Sciatic nerve (tissue), 2 donors: ENCODE data around the gene RAET1G. TPM values are rescaled to one million over a fixed set of nuclear protein-coding genes. Genes with fewer than 3 reads are reported as not detected.

ENCODE experiments used
- ATAC-seq: fragments of 200-7000 bp; cut with Tn5 transposase; one replicate; pipeline ENCODE4 v1.9.1; 2020; ENCODE audit warnings: mild to moderate bottlenecking, moderate library complexity
- DNase-seq: peaks from one replicate; pipeline ENCODE4 v3.0.0-alpha.2; 2020; ENCODE audit warnings: low spot score
- intact Hi-C: fragments of 100-400 bp; cut with DNase I; formaldehyde crosslinking; loops from one replicate; pipeline ENCODE4 v1.14.2; 2022
- total RNA-seq: library from RNA; stranded (reverse); fragmentation: NEBNext Ultra II Directional; extraction: Animal tissue kit (Norgen Biotek cat#: 25700); gene quantifications from one replicate; pipeline ENCODE4 v1.2.1, GENCODE V29; 2021
- donor health status: DM: no; HTN: no; CAD: no.
- donor health status: DM: no; HTN: no; CAD: no.

RAET1G gene
- total RNA-seq, 1 donor from 2014 or later, result 0.53 TPM

DNA sequence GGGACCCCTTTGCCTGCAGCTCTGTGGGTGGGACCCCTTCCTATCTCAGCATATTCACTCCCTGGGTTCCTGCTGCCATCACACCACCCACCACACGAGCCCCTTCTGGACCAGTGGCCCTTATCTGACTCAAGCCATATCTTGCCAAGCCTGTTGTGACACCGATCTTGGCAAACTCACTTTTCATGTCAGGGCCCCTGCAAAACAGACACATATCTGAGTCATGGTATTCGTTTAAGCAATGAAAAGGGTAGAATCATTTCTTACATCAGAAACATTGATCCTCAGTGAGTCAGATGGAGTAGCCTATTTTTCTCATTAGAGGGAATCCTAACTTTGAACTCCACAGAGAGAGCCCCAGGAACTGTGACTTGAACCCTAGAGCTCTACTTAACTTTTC lies 35.6 kb downstream of the RAET1G start:
- intact Hi-C loops, result no loop called here

DNA sequence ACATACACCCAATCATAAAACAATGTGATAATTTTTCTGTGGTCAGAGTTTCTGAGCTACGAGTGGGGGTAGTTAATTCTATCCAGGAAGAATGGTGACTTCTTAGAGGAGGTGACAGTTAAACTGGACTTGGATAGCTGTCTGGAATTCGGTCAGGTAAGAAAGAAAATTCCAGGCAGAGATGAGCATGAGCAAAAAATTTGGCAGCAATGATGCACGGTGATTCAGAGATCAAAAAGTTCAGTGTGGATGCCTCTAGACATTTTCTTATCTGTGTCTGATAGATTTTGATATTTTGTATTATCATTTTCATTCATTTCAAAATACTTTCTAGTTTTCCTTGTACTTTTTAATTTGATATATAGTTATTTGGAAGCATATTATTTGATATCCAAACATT lies 37.0 kb downstream of the RAET1G start:
- no peak for DNase-seq
- intact Hi-C loops, result no loop called here
- no peak for ATAC-seq

More for the DNA sequence above, 35.6 kb downstream of the RAET1G start:
- DNase-seq, result no peak
- ATAC-seq, result no peak

DNA sequence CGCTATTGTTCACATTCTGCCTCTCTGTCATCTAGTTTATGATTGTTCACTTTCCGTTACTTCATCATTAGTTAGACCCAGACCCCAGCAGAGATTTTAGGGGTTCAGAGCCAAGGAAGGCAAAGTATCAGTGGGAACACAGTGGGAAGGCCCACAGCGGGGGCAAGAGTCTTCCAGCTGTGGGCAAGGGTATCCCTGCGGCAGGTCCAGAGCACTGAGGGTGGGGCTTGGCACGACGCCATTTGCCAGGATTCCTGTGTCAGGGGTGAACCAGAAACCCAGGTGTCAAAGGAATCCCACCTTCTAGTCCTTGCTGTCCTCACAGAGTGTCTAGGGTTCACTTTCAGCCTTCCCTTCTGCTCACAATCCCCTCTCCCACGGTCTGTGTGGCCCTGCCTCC lies 38.3 kb downstream of the RAET1G start:
- intact Hi-C loops, result no loop called here
- no peak for DNase-seq
- ATAC-seq, result no peak

DNA sequence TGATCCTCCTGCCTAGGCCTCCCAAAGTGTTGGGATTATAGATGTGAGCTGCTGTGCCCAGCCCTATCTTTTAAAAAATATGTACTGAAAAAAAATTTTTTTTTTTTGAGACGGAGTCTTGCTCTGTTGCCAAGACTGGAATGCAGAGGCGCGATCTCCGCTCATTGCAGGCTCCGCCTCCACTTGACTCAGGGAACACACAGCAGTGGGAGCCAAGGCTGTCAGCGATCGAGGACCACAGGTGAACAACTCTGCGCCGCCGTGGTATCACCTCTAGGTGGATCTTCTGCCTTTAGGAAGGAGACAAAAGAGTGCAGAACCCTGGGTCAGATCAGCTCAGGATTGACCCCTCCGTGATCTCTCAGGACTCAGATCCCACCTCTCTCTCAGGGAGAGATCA lies 38.7 kb downstream of the RAET1G start:
- peak; percentile 67 for ATAC-seq
- no peak for DNase-seq
- intact Hi-C loops, result no loop called here

DNA sequence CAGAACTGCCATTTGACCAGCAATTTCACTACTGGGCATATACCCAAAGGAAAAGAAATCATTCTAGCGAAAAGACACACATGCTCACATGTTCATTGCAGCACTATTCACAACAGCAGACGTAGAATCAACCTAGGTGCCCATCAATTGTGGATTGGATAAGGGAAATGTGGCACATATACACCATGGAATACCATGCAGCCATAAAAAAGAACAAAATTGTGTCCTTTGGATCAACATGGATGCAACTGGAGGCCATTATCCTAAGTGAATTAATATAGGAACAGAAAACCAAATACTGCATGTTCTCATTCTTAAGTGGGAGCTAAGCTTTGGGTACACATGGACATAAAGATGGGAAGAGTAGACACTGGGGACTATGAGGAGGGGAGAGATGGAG lies 41.1 kb downstream of the RAET1G start:
- intact Hi-C loops, result no loop called here
- DNase-seq, result no peak

DNA sequence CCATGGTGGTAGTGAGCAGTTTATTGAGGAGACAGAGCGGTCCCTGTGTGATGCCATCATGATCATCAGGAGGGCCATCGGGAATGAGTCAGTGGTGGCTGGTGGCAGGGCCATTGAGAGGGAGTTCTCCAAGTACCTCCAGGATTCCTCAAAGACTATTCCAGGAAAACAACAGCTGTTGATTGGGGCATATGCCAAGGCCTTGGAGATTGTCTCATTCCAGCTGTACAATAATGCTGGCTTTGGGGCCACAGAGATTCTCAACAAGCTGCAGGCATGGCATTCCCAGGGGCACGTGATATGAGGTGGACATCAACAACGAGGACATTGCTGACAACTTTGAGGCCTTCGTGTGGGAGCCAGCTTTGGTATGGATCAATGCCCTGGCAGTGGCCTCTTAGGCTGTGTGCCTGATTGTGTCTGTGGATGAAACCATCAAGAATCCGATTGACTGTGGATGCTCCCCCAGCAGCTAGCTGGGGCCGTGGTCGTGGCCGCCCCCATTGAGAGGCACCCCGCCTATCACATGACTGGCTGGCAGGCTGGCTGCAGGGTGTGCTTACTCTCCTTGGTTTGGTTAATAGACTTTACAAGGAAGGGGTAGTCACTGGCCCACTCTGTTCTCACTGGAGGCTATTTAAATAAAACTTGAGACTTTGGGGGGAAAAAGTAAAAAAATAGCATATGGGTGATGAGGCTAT lies 41.7 kb downstream of the RAET1G start:
- ATAC-seq (no peak), DNase-seq (no peak)
- intact Hi-C loops, result no loop called here

More for the DNA sequence above, 41.1 kb downstream of the RAET1G start:
- no peak for ATAC-seq

DNA sequence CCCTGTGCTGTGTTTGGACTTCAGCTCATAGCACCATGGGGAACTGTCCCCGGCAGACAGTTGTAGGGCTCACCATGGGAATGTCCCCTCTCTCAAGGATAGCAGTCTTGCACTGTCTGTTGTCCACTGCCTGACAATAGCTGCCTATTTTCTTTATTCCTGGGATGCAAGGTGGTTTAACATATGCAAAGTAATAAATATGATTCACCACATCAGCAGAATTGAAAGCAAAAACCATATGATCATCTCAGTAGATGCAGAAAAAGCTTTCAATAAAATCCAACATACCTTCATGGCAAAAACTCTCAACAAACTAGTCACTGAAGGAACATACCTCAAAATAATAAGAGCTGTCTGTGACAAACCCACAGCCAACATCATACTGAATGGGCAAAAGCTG lies 45.3 kb downstream of the RAET1G start:
- DNase-seq (no peak), ATAC-seq (no peak)
- intact Hi-C loops, result no loop called here

DNA sequence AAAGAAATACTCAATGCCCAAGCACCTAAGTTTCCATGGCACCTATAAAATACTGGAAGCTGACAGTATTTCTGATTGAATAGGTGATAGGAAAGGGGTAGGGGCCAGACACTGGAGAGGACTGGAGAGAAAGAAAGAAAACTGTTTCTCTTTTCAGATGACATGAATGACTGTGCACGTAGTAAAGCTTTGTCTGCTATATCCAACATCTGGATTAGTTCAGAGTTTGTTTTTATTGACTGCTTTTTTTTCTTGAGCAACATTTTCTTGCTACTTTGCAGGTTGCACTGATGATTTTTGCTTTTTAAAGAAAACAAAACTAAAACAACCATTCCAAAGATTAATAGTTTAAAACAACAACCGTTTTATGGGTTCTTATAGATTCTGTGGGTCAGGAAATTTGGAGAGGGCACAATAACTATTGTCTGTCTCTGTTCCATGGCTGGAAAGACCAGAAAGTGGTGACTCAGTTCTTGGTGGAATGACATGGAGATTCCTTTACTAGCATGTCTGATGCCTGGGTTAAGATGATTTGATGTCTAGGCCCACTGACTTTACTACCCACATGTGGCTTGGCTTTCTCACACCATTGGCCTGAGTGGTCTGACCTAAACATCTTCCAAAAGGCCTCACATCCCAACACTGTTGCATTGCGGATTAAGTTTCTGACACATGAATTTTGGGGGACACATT lies 46.5 kb downstream of the RAET1G start:
- DNase-seq (no peak), ATAC-seq (no peak)
- intact Hi-C loops, result no loop called here

DNA sequence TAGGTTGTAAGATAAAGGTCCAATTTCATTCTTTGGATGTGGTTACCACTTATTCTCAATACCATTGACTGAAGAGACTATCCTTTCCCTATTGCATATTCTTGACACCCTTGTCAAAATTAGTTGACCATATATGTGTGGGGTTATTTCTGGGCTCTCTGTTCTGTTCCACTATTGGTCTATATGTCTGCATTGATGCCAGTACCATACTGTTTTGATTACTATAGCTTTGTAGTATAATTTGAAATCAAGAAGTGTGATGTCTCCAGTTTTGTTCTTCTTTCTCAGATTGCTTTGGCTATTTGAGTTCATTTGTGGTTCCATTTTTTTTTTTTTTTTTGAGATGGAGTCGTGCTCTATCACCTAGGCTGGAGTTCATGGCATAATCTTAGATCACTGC lies 50.7 kb downstream of the RAET1G start:
- no peak for ATAC-seq
- no peak for DNase-seq
- intact Hi-C loops, result no loop called here

DNA sequence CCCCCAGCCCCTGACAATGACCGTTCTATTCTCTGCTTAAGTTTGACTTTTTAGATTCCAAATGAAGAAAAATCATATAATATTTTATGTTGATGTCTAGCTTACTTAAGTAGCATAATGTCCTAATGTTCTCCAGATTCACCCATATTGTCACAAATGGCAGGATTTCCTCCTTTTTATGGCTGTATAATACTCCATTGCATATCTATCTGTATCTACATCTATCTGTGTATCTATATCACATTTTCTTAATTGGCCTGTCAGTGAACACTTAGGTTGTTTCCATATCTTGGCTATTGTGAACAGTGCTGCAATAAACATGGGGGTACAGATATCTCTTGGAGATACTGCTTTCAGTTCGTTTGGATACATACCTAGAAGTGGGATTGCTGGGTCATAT lies 51.7 kb downstream of the RAET1G start:
- DNase-seq (no peak), ATAC-seq (no peak)
- intact Hi-C loops, result no loop called here

DNA sequence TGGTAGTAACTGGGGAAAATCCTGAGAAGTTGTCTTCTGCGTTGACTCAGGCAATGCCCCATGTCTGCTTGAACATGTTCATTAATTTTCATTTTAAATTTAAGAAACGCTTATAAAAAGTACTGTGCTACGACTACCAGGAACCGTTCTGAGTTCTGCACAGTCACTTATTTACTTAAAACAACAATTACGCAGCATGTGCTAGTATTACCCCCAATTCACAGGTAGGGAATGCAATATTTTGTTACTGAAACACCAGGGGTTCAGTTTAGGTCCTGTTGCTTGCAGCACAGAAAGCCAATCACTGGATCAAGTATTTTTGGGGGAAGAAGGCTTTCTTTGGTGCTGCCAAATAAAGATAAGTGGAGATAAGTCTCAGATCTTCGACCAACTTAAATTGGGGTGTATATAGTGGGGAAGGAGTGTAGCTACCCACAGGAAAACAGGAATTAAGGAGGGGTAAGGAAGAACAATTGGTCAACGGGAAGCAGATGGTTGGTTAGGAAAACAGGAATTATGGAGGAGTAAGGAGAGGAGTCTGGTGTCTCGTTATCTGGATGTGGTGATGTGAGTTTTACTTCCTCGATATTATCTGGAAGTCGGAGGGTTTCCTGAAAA lies 53.5 kb downstream of the RAET1G start:
- ATAC-seq (no peak), DNase-seq (no peak)
- intact Hi-C loops, result no loop called here

DNA sequence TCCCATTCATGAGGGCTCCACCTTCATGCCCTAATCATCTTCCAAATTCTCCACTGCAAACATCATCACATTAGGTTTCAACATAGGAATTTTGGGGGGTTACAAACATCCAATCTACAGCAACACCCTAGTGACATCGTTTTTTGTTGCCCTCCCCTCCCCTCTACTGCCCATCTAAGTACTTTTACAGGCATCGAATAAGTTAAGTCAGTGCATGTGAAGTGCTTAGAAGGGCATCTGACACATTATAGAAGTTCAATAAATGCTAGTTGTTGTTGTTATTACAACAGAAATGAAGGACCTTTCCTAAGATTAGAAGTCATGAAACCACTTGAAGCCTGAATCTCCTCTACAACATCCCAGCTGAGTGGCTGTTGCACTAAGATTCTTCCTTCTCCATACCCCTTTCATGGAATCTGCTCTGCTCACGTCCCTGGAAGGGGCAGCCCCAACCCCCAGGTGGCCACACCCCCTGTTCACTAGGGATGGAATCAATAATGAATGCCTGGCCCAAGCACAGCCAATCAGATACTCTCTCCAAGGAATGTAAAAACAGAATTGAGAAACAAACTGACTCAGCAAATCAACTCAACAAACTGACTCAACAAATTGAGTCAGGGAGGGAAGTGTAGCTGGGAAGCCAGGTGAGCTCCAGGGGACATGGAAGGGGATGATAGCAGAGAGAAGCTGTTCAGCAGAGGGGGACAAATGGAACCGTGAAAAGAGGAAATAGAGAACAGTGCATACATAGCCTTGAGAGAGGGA lies 54.9 kb downstream of the RAET1G start:
- ATAC-seq (no peak), DNase-seq (no peak)
- intact Hi-C loops, result no loop called here

Other genes with a start within 250 kb of the RAET1G start
- gene LATS1, start 205.0 kb downstream of the RAET1G start, total RNA-seq, result 41.5 TPM
- 28.4 TPM for gene NUP43, start 176.6 kb downstream of the RAET1G start, total RNA-seq
- 97.7 TPM for gene PCMT1, start 173.4 kb downstream of the RAET1G start, total RNA-seq
- gene LRP11, start 58.8 kb downstream of the RAET1G start, total RNA-seq, result 34.0 TPM
- 0.80 TPM for gene RAET1E, start 25.0 kb downstream of the RAET1G start, total RNA-seq
- gene ULBP2, start 18.9 kb upstream of the RAET1G start, total RNA-seq, result 0.27 TPM
- gene ULBP1, start 40.8 kb upstream of the RAET1G start, total RNA-seq, result not detected
- not detected for gene RAET1L, start 102.4 kb upstream of the RAET1G start, total RNA-seq
- 2.9 TPM for gene ULBP3, start 146.0 kb upstream of the RAET1G start, total RNA-seq
- gene PPP1R14C, start 219.9 kb upstream of the RAET1G start, total RNA-seq, result 0.27 TPM